AG04450 (cell line): ENCODE data around the gene PCSK9. TPM values are rescaled to one million over a fixed set of nuclear protein-coding genes. Genes with fewer than 3 reads are reported as not detected.

ENCODE experiments used
- CTCF ChIA-PET: fragments of 300-600, 350-600 bp; formaldehyde crosslinking; extraction: SDS; loops from one replicate; lab custom pipeline; 2022; ENCODE audit warnings: antibody characterized with exemption, inconsistent platforms; lab: Charles Lee
- POLR2A ChIA-PET: fragments of 350-600 bp; formaldehyde crosslinking; extraction: SDS; loops from one replicate; lab custom pipeline; 2021; ENCODE audit warnings: antibody characterized with exemption, inconsistent platforms; lab: Yijun Ruan, JAX
- DNase-seq: peaks from one replicate; pipeline ENCODE4 v3.0.0-alpha.2; 2011; ENCODE audit warnings: low read depth, low spot score
- H3K27ac ChIP-seq: one replicate; pipeline ENCODE4 v1.5.1; 2012; ENCODE audit warnings: low read depth, low read length, control low read depth
- H3K27me3 ChIP-seq: one replicate; pipeline ENCODE4 v1.6.0; 2012; ENCODE audit warnings: low read length; ENCODE audit not compliant: control insufficient read depth, insufficient read depth
- H3K4me3 ChIP-seq: 2 replicates; pipeline ENCODE4 v1.5.1; 2011; ENCODE audit warnings: mild to moderate bottlenecking, low read depth, low read length, control low read depth
- H3K9me3 ChIP-seq: 2 replicates; pipeline ENCODE4 v1.5.1; 2012; ENCODE audit warnings: low read length; ENCODE audit not compliant: control insufficient read depth, insufficient read depth
- polyA plus RNA-seq: library from polyadenylated mRNA; depleted of rRNA; stranded (reverse); fragments of >200 nt; gene quantifications from 2 replicates; pipeline ENCODE4 v1.2.3, GENCODE V29; 2011
- TF ChIP-seq, protein P1 (sequence below): IDR thresholded peaks from 2 replicates; pipeline ENCODE4 v1.5.1; 2011; ENCODE audit warnings: low read depth, low read length, control low read depth, inconsistent platforms

PCSK9 gene
- polyA plus RNA-seq, 1 experiment = 0.06 TPM

DNA sequence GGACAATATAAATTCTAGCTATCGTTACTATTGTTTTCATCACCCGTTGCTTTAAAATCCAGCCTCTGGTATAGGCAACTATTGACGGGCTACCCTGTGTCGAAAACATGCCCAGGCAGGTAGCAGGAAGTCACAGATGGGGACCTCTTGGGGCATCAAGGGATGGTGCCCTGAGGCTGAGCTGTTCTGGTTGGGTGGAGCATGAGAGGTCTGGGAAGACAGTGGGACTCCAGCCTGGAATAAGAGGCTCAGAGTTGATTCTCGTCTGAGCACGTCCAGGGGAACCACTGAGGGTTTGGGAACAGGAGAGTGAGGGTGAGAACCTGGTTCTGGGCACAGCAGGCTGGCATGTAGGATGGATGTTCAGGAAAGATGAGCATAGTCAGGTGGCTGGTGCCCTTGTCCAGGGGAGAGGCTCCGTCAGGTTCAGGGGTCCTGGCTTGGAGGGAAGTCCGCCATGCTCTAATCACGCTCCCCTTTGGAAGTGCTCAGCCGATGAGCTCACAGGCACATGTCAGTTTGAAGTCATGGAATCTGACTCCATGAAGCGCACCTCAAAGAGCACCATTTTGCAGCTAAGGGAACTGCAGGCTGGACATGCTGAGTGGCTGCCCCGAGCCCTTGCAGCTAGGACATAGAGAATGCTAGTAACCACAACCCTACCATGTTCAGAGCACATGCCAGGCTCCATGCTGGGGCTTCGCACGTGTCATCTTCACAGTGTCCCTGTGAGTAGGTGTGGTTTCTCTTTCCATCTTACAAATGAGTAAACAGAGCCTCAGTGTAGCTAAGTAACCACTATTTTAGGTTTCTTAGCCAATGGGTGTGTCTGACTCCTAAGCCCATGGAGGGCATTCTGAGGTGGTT, 21.0 kb downstream of the PCSK9 start:
- POLR2A ChIA-PET = interaction anchor here (2.1 kb wide), 1 partner anchor 11 kb away, joined by 4 read pairs; no protein-coding TSS in a partner anchor
- CTCF ChIA-PET = interaction anchor here (3.2 kb wide), 1 partner anchor 11 kb away, joined by 14 read pairs; no protein-coding TSS in a partner anchor
- H3K27me3 ChIP-seq = peaks cover 3% of the 10 kb centered on the region
- TF ChIP-seq, protein P1, sequence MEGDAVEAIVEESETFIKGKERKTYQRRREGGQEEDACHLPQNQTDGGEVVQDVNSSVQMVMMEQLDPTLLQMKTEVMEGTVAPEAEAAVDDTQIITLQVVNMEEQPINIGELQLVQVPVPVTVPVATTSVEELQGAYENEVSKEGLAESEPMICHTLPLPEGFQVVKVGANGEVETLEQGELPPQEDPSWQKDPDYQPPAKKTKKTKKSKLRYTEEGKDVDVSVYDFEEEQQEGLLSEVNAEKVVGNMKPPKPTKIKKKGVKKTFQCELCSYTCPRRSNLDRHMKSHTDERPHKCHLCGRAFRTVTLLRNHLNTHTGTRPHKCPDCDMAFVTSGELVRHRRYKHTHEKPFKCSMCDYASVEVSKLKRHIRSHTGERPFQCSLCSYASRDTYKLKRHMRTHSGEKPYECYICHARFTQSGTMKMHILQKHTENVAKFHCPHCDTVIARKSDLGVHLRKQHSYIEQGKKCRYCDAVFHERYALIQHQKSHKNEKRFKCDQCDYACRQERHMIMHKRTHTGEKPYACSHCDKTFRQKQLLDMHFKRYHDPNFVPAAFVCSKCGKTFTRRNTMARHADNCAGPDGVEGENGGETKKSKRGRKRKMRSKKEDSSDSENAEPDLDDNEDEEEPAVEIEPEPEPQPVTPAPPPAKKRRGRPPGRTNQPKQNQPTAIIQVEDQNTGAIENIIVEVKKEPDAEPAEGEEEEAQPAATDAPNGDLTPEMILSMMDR = no peak
- no peak overlapping the region for H3K4me3 ChIP-seq
- no peak overlapping the region for H3K27ac ChIP-seq
- no peaks in the 10 kb centered on the region; the same call in 1 of the 2 replicates for H3K9me3 ChIP-seq
- DNase-seq = no peak

GRCh38 chr1:55061000-55061705, 21.8 kb downstream of the PCSK9 start:
- no peaks in the 10 kb centered on the region; the same call in 1 of the 2 replicates for H3K9me3 ChIP-seq
- POLR2A ChIA-PET = interaction anchor here (2.1 kb wide), 1 partner anchor 10 kb away, joined by 4 read pairs; no protein-coding TSS in a partner anchor
- peaks cover 3% of the 10 kb centered on the region for H3K27me3 ChIP-seq
- TF ChIP-seq, protein P1 = no peak
- DNase-seq = no peak
- H3K4me3 ChIP-seq = no peak overlapping the region
- no peak overlapping the region for H3K27ac ChIP-seq
- CTCF ChIA-PET = interaction anchor here (3.2 kb wide), 1 partner anchor 10 kb away, joined by 14 read pairs; no protein-coding TSS in a partner anchor

- CTCF ChIA-PET = interaction anchor here (3.2 kb wide), 1 partner anchor 9 kb away, joined by 14 read pairs; no protein-coding TSS in a partner anchor
- no peak overlapping the region for H3K4me3 ChIP-seq
- POLR2A ChIA-PET = interaction anchor here (2.1 kb wide), 1 partner anchor 9 kb away, joined by 4 read pairs; no protein-coding TSS in a partner anchor
- TF ChIP-seq, protein P1 = no peak
- DNase-seq = no peak
- H3K9me3 ChIP-seq = no peaks in the 10 kb centered on the region; the same call in 1 of the 2 replicates
- H3K27ac ChIP-seq = no peak overlapping the region
- peaks cover 3% of the 10 kb centered on the region for H3K27me3 ChIP-seq
Observed at GRCh38 chr1:55061706-55062321, 22.5 kb downstream of the PCSK9 start.

DNA sequence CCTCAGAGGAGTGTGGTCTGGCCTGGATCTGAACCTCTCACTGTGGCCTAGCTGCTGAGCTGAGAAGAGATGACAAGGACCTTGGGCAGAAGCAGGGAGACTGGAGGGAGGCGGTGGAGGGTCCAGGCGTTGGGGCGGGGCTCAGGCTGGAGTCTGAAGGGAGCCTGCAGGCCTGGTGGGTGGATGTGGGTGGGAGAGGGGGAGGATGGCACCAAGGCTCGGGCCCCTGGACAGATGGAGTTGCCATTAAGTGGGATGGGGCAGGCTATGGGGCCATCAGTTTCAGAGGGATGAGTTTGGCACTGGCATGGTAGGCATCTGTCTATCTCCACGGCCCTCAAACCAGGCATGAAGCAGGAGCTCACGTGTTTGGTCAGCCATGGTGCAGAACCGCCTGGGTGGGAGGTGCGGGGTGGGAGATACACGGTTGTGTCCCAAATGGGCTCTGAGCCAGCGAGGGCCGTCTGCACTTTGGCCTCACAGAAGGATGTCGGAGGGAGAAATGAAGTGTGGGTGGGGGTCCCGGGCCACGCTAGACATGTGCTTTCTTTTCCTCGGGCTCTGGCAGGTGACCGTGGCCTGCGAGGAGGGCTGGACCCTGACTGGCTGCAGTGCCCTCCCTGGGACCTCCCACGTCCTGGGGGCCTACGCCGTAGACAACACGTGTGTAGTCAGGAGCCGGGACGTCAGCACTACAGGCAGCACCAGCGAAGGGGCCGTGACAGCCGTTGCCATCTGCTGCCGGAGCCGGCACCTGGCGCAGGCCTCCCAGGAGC, 23.6 kb downstream of the PCSK9 start:
- ChIA-PET CTCF (interaction anchor here (0.5 to 2.1 kb wide), 6 partner anchors 9 to 1602 kb away, joined by 3 to 7 read pairs (median 4); no protein-coding TSS in a partner anchor), POLR2A (no interaction called here)

More for the DNA sequence above, 23.6 kb downstream of the PCSK9 start:
- TF ChIP-seq, protein P1 = no peak
- no peaks in the 10 kb centered on the region; the same call in 1 of the 2 replicates for H3K9me3 ChIP-seq
- no peak overlapping the region for H3K27ac ChIP-seq
- DNase-seq = no peak
- H3K4me3 ChIP-seq = no peak overlapping the region
- H3K27me3 ChIP-seq = peaks cover 3% of the 10 kb centered on the region
